Kidney epithelial cell (primary cell): ENCODE data around the gene IL6R. TPM values are rescaled to one million over a fixed set of nuclear protein-coding genes. Genes with fewer than 3 reads are reported as not detected.

Experiments used
- DNase-seq: peaks from one replicate; pipeline ENCODE4 v3.0.0-alpha.2; 2010; ENCODE audit warnings: low read depth
- H3K27me3 ChIP-seq: 2 replicates; pipeline ENCODE4 v1.6.0; 2011; ENCODE audit warnings: low read length; ENCODE audit not compliant: control insufficient read depth, insufficient read depth
- H3K36me3 ChIP-seq: 2 replicates; pipeline ENCODE4 v1.5.1; 2011; ENCODE audit warnings: low read length; ENCODE audit not compliant: control insufficient read depth, insufficient read depth
- H3K4me3 ChIP-seq: 2 replicates; pipeline ENCODE4 v1.5.1; 2011; ENCODE audit warnings: low read depth, mild to moderate bottlenecking, control low read depth, low read length
- total RNA-seq: library from RNA; depleted of rRNA; stranded (reverse); fragments of >200 nt; gene quantifications from 2 replicates; pipeline ENCODE4 v1.2.3, GENCODE V29; 2015
- TF ChIP-seq, protein P1 (sequence below): IDR thresholded peaks from 2 replicates; pipeline ENCODE4 v1.5.1; 2011; ENCODE audit warnings: mild to moderate bottlenecking, moderate library complexity, low read length, control low read depth, inconsistent platforms; ENCODE audit not compliant: insufficient read depth, poor library complexity, severe bottlenecking

The IL6R gene
- total RNA-seq, 1 donor from 2014 or later: 9.6 TPM

DNA sequence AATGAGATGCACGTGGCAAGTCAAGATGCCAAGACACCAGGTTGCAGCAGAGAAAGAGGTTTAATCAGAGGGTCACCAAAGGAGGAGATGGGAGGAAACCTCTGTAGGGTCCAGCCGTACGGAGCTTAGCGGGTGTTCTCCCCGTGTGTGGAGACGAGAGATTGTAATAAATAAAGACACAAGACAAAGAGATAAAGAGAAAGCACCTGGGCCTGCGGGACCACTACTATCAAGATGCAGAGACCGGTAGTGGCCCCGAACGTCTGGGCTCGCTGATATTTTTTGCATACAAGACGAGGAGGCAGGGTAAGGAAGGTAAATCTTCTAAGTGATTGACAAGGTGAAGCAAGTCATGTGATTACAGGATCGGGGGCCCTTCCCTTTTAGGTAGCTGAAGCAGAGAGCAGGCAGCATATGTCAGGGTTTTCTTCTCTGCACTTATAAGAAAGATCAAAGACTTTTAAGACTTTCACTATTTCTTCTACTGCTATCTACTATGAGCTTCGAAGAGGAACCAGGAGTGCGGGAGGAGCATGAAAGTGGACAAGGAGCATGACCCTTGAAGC, 55.6 kb downstream of the IL6R start:
- TF ChIP-seq, protein P1, sequence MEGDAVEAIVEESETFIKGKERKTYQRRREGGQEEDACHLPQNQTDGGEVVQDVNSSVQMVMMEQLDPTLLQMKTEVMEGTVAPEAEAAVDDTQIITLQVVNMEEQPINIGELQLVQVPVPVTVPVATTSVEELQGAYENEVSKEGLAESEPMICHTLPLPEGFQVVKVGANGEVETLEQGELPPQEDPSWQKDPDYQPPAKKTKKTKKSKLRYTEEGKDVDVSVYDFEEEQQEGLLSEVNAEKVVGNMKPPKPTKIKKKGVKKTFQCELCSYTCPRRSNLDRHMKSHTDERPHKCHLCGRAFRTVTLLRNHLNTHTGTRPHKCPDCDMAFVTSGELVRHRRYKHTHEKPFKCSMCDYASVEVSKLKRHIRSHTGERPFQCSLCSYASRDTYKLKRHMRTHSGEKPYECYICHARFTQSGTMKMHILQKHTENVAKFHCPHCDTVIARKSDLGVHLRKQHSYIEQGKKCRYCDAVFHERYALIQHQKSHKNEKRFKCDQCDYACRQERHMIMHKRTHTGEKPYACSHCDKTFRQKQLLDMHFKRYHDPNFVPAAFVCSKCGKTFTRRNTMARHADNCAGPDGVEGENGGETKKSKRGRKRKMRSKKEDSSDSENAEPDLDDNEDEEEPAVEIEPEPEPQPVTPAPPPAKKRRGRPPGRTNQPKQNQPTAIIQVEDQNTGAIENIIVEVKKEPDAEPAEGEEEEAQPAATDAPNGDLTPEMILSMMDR: no peak
- no peaks in the 10 kb centered on the region for H3K27me3 ChIP-seq

DNA sequence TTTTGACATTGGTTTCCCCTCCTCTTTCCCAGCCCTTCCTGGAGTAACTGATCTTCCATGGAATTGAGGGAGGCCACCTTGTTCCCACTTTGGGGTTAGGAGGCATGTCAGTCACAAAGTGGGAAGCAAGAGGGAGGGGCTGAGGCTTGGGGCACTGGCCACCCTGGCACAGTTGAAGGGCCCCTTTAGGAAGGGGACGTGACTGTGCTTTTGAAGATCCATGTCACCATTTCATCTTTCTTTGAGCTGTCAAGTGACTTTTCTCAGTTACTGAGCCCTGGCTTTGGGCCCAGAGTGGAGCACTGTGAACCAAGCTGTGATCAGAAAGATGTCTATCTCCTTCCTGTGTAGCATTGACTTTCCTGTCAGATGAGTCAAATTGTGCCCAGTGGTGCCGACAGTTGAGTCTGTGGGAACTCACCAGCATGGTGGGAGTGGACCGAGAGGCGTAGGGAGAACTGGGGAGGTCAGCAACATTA, 58.4 kb downstream of the IL6R start:
- H3K36me3 ChIP-seq: no peaks in the 10 kb centered on the region
- H3K4me3 ChIP-seq: no peak overlapping the region
- TF ChIP-seq, protein P1: no peak
- no peak for DNase-seq
- H3K27me3 ChIP-seq: no peaks in the 10 kb centered on the region

More for the DNA sequence above, 55.6 kb downstream of the IL6R start:
- H3K4me3 ChIP-seq: no peak overlapping the region
- no peak for DNase-seq
- no peaks in the 10 kb centered on the region for H3K36me3 ChIP-seq

DNA sequence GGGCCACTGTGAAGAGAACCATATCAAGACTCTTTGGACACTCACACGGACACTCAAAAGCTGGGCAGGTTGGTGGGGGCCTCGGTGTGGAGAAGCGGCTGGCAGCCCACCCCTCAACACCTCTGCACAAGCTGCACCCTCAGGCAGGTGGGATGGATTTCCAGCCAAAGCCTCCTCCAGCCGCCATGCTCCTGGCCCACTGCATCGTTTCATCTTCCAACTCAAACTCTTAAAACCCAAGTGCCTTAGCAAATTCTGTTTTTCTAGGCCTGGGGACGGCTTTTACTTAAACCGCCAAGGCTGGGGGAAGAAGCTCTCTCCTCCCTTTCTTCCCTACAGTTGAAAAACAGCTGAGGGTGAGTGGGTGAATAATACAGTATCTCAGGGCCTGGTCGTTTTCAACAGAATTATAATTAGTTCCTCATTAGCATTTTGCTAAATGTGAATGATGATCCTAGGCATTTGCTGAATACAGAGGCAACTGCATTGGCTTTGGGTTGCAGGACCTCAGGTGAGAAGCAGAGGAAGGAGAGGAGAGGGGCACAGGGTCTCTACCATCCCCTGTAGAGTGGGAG, 60.6 kb downstream of the IL6R start:
- no peak for DNase-seq
- TF ChIP-seq, protein P1: no peak
- no peaks in the 10 kb centered on the region for H3K27me3 ChIP-seq
- H3K36me3 ChIP-seq: no peaks in the 10 kb centered on the region
- H3K4me3 ChIP-seq: no peak overlapping the region

DNA sequence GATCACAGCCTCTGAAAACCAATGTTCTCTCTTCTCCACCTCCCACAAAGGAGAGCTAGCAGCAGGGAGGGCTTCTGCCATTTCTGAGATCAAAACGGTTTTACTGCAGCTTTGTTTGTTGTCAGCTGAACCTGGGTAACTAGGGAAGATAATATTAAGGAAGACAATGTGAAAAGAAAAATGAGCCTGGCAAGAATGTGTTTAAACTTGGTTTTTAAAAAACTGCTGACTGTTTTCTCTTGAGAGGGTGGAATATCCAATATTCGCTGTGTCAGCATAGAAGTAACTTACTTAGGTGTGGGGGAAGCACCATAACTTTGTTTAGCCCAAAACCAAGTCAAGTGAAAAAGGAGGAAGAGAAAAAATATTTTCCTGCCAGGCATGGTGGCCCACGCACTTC, 61.1 kb downstream of the IL6R start:
- Histone ChIP-seq H3K4me3 (no peak overlapping the region), H3K36me3 (no peaks in the 10 kb centered on the region), H3K27me3 (no peaks in the 10 kb centered on the region)
- DNase-seq: no peak
- TF ChIP-seq, protein P1: no peak

DNA sequence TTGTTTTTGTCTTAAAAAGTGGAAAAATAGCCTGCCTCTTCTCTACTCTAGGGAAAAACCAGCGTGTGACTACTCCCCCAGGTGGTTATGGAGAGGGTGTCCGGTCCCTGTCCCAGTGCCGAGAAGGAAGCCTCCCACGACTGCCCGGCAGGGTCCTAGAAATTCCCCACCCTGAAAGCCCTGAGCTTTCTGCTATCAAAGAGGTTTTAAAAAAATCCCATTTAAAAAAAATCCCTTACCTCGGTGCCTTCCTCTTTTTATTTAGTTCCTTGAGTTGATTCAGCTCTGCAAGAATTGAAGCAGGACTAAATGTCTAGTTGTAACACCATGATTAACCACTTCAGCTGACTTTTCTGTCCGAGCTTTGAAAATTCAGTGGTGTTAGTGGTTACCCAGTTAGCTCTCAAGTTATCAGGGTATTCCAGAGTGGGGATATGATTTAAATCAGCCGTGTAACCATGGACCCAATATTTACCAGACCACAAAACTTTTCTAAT, 61.8 kb downstream of the IL6R start:
- TF ChIP-seq, protein P1: peak; percentile 20
- Histone ChIP-seq H3K27me3 (no peaks in the 10 kb centered on the region), H3K36me3 (no peaks in the 10 kb centered on the region), H3K4me3 (no peak overlapping the region)
- no peak for DNase-seq
